ENCODE results near the gene ZNF660. TPM values are rescaled to one million over a fixed set of nuclear protein-coding genes. Genes with fewer than 3 reads are reported as not detected.
"Not testable (repeated sequence)": the region's sequence is repeated elsewhere in the genome, so short reads cannot be mapped to it uniquely, and the experiment has no call there.

The ZNF660 gene
- total and polyA plus RNA-seq, 11 donors, result 0.28 to 2.2 (median 1.2) TPM

- no peak for TF ChIP-seq POLR2A (IDR thresholded peaks at IDR 0.05)
- TF ChIP-seq CTCF (IDR thresholded peaks at IDR 0.05), result no peak
- no peaks in the 10 kb centered on the region for H3K4me1 ChIP-seq
- DNase-seq (no peak), ATAC-seq (no peak)
- intact Hi-C loops (cut with DNase I), result no loop called here
- H3K27me3 ChIP-seq, result no peaks in the 10 kb centered on the region
- WGBS, 4 donors, result 91 to 100% (median 100%) methylated on average over 1 of the region's 1 CpG
- H3K9me3 ChIP-seq, result peaks cover 0 to 49% (median 19%) of the 10 kb centered on the region in 12 donors
- no peak overlapping the region for H3K27ac ChIP-seq
- H3K4me3 ChIP-seq, result no peak overlapping the region
- H3K36me3 ChIP-seq, result peaks cover 0 to 58% (median 29%) of the 10 kb centered on the region in 9 donors
Observed at GRCh38 chr3:44568561-44568960, 16.2 kb upstream of the ZNF660 start.

GRCh38 chr3:44571024-44571423 lies 13.7 kb upstream of the ZNF660 start:
- ATAC-seq (no peak), DNase-seq (no peak)
- peaks cover 0 to 44% (median 25%) of the 10 kb centered on the region in 9 donors for H3K36me3 ChIP-seq
- WGBS, 4 donors, result 78 to 98% (median 93%) methylated on average over 4 of the region's 4 CpGs
- no peaks in the 10 kb centered on the region for H3K4me1 ChIP-seq
- no peak for TF ChIP-seq POLR2A (IDR thresholded peaks at IDR 0.05)
- TF ChIP-seq CTCF (IDR thresholded peaks at IDR 0.05), result no peak
- H3K4me3 ChIP-seq, result no peak overlapping the region
- intact Hi-C loops (cut with DNase I), result no loop called here
- no peaks in the 10 kb centered on the region for H3K27me3 ChIP-seq
- peaks cover 0 to 49% (median 19%) of the 10 kb centered on the region in 12 donors for H3K9me3 ChIP-seq
- no peak overlapping the region for H3K27ac ChIP-seq

GRCh38 chr3:44576613-44577012 lies 8.2 kb upstream of the ZNF660 start:
- Histone ChIP-seq H3K9me3 (peaks cover 0 to 18% (median 0%) of the 10 kb centered on the region in 12 donors), H3K4me1 (no peaks in the 10 kb centered on the region), H3K4me3 (no peak overlapping the region), H3K36me3 (peaks cover 0 to 4% (median 0%) of the 10 kb centered on the region in 9 donors), H3K27me3 (peaks cover 0 to 3% (median 0%) of the 10 kb centered on the region in 9 donors), H3K27ac (no peak overlapping the region)
- TF ChIP-seq POLR2A (IDR thresholded peaks at IDR 0.05) (no peak), CTCF (IDR thresholded peaks at IDR 0.05) (no peak)
- ATAC-seq, result peak in 1 of 4 donors; percentile 24
- intact Hi-C loops (cut with DNase I), result no loop called here
- DNase-seq, result no peak

- peak in 3 of 4 donors; percentile 31 to 69 (median 42) for ATAC-seq
- WGBS, 4 donors, result 78 to 85% (median 80%) methylated on average over 9 to 11 of the region's 11 CpGs
- peaks cover 0 to 14% (median 0%) of the 10 kb centered on the region in 12 donors for H3K9me3 ChIP-seq
- H3K27me3 ChIP-seq; H3K4me1 ChIP-seq; DNase-seq; H3K27ac ChIP-seq; H3K36me3 ChIP-seq; H3K4me3 ChIP-seq; intact Hi-C loops (cut with DNase I): not testable (repeated sequence)
Observed at GRCh38 chr3:44577354-44577952, 7.3 kb upstream of the ZNF660 start.

- H3K4me1 ChIP-seq; ATAC-seq; H3K9me3 ChIP-seq; H3K36me3 ChIP-seq; intact Hi-C loops (cut with DNase I); H3K4me3 ChIP-seq; H3K27ac ChIP-seq; H3K27me3 ChIP-seq; DNase-seq: not testable (repeated sequence)
- WGBS, 4 donors, result 97 to 99% (median 98%) methylated on average over 16 to 22 of the region's 22 CpGs
Observed at GRCh38 chr3:44578316-44578715, 6.4 kb upstream of the ZNF660 start.

GRCh38 chr3:44578924-44579515 lies 5.7 kb upstream of the ZNF660 start:
- intact Hi-C loops (cut with DNase I); DNase-seq; H3K36me3 ChIP-seq; H3K27me3 ChIP-seq; H3K27ac ChIP-seq; H3K4me1 ChIP-seq; ATAC-seq; H3K9me3 ChIP-seq; H3K4me3 ChIP-seq: not testable (repeated sequence)
- WGBS, 4 donors, result 97 to 98% (median 98%) methylated on average over 33 to 37 of the region's 37 CpGs

- H3K4me1 ChIP-seq; H3K4me3 ChIP-seq; H3K36me3 ChIP-seq; ATAC-seq; H3K27ac ChIP-seq; H3K9me3 ChIP-seq; H3K27me3 ChIP-seq; DNase-seq; intact Hi-C loops (cut with DNase I): not testable (repeated sequence)
- WGBS, 4 donors, result 96 to 100% (median 97%) methylated on average over 6 to 15 of the region's 15 CpGs
Observed at GRCh38 chr3:44579749-44580148, 5.0 kb upstream of the ZNF660 start.

GRCh38 chr3:44580971-44581370 lies 3.8 kb upstream of the ZNF660 start:
- H3K27ac ChIP-seq; H3K9me3 ChIP-seq; DNase-seq; intact Hi-C loops (cut with DNase I); H3K36me3 ChIP-seq; H3K4me3 ChIP-seq; H3K27me3 ChIP-seq; ATAC-seq: not testable (repeated sequence)
- WGBS, 4 donors, result 34 to 49% (median 45%) methylated on average over 39 to 62 of the region's 62 CpGs
- peaks cover 0 to 17% (median 8%) of the 10 kb centered on the region in 12 donors for H3K4me1 ChIP-seq
